Suprapubic skin (tissue), 2 donors: ENCODE results near the gene ASTN2.

Experiments
- EP300 ChIP-seq: sonication (generic); formaldehyde crosslinking; IDR thresholded peaks from one replicate; pipeline ENCODE4 v1.6.1; 2017; ENCODE audit warnings: antibody characterized with exemption
- POLR2A ChIP-seq, 2 donors: fragments of 450-650 bp; IDR thresholded peaks; one replicate each; pipeline ENCODE4 v1.6.1; 2017; ENCODE audit warnings: antibody characterized with exemption in 2 of 2, mild to moderate bottlenecking in 2 of 2, moderate library complexity in 2 of 2

GRCh38 chr9:117434566-117434965 lies 19.7 kb upstream of the ASTN2 start:
- no peak for TF ChIP-seq POLR2A (IDR thresholded peaks at IDR 0.05)
- no peak for TF ChIP-seq EP300
